Left cardiac atrium (tissue), 4 donors: ENCODE measurements around the gene SMYD4. TPM values are rescaled to one million over a fixed set of nuclear protein-coding genes. Genes with fewer than 3 reads are reported as not detected.
"Not testable (repeated sequence)": the region's sequence is repeated elsewhere in the genome, so short reads cannot be mapped to it uniquely, and the experiment has no call there.

Experiments
- ATAC-seq, 2 donors: fragments of 200-7000 bp; cut with Tn5 transposase; one replicate each; pipeline ENCODE4 v1.9.1; 2020; ENCODE audit warnings: mild to moderate bottlenecking in 2 of 2, moderate library complexity in 2 of 2
- DNase-seq: peaks from one replicate; pipeline ENCODE4 v3.0.0-alpha.2; 2020
- intact Hi-C, 2 donors: fragments of 100-400 bp; cut with DNase I; formaldehyde crosslinking; loops; one replicate each; pipeline versions ENCODE4 v1.14.1 to v1.15.1; 2022 to 2023
- total RNA-seq, 2 donors: library from RNA; stranded (reverse); fragmentation: NEBNext Ultra II Directional; extraction: Animal tissue kit (Norgen Biotek cat#: 25700); gene quantifications; one replicate each; pipeline ENCODE4 v1.2.1, GENCODE V29; 2021
- donor health status: DM: no; HTN: yes; CAD: no.
- donor health status: DM: no; HTN: yes; CAD: no; lungs with severe emphysema.
- donor health status: DM: yes; HTN: yes; CAD: no.
- donor health status: Dilated cardiomyopathy.

The SMYD4 gene
- total RNA-seq, 2 donors from 2014 or later: 10.6 to 17.6 TPM

DNA sequence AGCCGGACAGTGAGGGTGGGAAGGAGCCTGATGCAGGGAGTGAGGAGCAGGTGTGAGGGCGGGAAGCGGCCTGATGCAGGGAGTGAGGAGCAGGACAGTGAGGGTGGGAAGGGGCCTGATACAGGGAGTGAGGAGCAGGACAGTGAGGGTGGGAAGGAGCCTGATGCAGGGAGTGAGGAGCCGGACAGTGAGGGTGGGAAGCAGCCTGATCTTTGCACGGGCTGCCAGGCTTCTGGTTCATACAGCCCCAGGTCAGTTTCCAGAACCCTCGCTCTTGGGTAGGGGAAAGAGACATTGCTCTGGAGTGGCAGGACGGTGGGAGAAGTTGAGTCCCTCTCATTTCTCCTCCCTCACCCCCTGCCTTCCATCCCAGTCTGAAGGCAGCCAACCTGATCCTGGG, 87.8 kb downstream of the SMYD4 start:
- intact Hi-C loops, ATAC-seq: not testable (repeated sequence)

GRCh38 chr17:1737531-1738291, 92.0 kb downstream of the SMYD4 start:
- intact Hi-C loops: no loop called here
- ATAC-seq: peak in 1 of 2 donors; percentile 38

More for the DNA sequence above, 87.8 kb downstream of the SMYD4 start:
- DNase-seq: not testable (repeated sequence)

DNA sequence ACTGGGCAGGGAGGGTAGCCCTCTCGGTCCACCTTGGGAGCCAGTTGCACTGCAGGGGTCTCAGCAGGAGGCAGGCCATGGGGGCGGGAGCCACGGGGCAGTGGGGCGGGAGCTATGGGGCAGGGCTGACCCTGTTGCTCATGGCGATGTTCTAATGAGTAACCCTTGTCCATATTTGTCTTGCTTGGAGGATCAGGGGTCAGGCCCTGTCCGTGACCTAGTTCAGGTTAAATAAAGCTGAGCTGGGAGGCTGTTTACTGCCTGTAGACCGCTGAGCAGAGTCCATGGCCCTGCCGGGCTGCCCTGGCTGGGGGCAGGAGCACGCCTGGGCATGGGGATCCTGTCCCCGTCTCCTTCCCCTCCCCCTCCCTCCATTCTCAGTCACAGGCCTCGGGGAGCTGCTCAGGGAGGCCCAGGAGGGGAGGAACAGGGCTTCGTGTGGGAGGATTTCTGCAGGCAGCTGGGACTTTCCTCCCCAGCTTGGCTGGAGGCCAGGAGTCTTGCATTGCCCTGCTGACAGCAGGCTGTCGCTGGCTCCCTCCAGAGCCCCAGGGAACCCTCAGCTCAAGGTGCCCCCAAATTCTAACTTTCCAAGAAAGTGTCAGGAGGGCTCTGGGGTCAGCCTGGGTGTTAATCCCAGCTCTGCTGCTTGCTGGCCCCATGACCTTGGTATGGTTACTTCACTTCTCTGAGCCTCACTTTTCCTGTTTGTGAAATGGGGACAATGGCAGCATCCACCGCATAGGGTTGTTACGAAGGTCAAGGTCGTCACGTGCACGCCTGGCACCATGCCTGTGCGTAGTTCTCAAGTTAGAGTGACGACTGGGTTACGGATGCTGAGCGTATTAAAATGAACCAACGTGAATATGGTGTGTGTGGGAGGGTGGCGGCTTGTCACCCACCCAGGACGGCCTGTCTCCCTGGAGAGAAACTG, 93.1 kb downstream of the SMYD4 start:
- intact Hi-C loops: no loop called here
- ATAC-seq: peak; percentile 67 to 71
- DNase-seq: peak; percentile 82

More at GRCh38 chr17:1737531-1738291, 92.0 kb downstream of the SMYD4 start:
- DNase-seq: peak; percentile 30

GRCh38 chr17:1735834-1736347, 93.8 kb downstream of the SMYD4 start:
- intact Hi-C loops: no loop called here
- ATAC-seq (no peak), DNase-seq (peak; percentile 23)

- DNase-seq: peak; percentile 13
- ATAC-seq: no peak
- intact Hi-C loops: no loop called here
These were observed 94.3 kb downstream of the SMYD4 start for GRCh38 chr17:1735418-1735817.

GRCh38 chr17:1733759-1734158, 95.9 kb downstream of the SMYD4 start:
- DNase-seq (peak; percentile 23), ATAC-seq (no peak)
- intact Hi-C loops: no loop called here

DNA sequence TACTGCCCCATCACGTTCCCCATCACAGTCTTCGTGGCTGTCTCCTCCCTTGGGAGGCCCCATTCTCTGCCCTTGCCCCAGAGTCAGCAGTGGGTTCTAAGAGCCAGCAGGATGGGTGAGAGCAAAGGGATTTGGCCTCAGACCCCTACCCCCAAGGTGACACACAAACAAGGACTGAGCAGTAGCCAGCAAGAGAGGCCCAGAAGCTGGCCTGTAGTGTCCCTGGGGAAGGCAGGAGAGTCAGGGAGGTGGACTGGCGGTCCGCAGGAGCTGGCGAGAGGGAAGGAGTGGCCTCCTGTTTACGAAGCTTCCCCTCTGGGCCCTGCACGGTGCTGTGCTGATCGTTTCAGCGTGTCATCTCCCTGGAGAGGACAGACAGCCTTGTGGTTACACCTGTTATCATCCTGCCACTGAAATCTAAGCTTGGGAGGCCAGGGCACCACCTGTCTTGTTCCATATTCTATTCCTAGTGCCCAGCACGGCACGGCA, 96.8 kb downstream of the SMYD4 start:
- DNase-seq (no peak), ATAC-seq (no peak)
- intact Hi-C loops: no loop called here

DNA sequence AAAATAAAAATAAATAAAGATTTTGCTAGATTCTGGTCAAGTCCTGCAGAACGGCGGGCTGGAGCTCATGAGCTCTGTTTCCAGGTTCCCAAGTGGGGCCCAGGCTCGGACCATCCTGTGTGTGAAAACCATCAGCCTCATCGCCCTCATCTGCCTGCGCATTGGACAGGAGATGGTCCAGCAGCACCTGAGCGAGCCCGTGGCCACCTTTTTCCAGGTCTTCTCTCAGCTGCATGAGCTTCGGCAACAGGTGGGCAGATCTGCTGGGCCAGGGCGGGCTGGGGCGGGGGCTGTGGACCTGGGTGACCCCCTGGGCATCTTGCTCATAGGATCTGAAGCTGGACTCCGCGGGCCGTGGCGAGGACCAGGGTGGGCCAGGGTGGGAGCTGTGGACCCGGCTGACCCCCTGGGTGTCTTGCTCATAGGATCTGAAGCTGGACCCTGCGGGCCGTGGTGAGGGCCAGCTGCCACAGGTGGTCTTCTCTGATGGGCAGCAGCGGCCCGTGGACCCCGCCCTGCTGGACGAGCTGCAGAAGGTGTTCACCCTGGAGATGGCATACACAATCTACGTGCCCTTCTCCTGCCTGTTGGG, 97.4 kb downstream of the SMYD4 start:
- intact Hi-C loops: no loop called here
- no peak for ATAC-seq
- DNase-seq: no peak

- intact Hi-C loops: no loop called here
- DNase-seq (no peak), ATAC-seq (peak in 1 of 2 donors; percentile 2)
These were observed 98.6 kb downstream of the SMYD4 start for GRCh38 chr17:1731194-1731506.

- intact Hi-C loops: no loop called here
- DNase-seq (peak; percentile 87), ATAC-seq (peak; percentile 86 to 88)
These were observed 99.1 kb downstream of the SMYD4 start for GRCh38 chr17:1730326-1731193.

DNA sequence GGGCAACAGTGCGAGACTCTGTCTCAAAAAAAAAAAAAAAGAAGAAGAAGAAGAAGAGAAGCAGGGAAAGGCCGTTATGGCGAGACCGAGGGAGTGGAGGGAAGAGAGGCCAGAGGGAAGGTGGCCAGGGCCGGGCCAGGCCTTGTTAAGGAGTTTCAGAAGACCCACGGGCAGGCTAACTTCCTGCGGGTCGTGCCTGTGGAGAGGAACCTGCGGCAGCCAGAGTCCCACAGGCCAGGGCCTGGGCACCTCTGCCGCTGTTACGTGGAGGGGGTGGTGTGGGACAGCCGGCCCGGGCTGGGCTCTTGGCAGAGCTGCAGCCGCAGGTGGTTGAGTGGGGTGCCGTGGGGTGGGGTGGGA, 99.8 kb downstream of the SMYD4 start:
- peak; percentile 29 to 43 for ATAC-seq
- intact Hi-C loops: no loop called here
- no peak for DNase-seq

Other genes with a start within 250 kb of the SMYD4 start
- gene SLC43A2, start 201.1 kb downstream of the SMYD4 start, total RNA-seq: 1 to 10 TPM; 7.4 to 8.2 TPM
- 10 to 100 TPM; 10.7 to 17.7 TPM for gene SCARF1, start 184.2 kb downstream of the SMYD4 start, total RNA-seq
- gene RILP, start 180.0 kb downstream of the SMYD4 start, total RNA-seq: 10 to 100 TPM; 38.5 to 44.5 TPM
- 100 to 1,000 TPM; 136 to 181 TPM for gene PRPF8, start 145.0 kb downstream of the SMYD4 start, total RNA-seq
- 1 to 10 TPM; 3.7 to 6.0 TPM for gene TLCD2, start 119.5 kb downstream of the SMYD4 start, total RNA-seq
- 10 to 100 TPM; 15.4 to 16.1 TPM for gene WDR81, start 105.2 kb downstream of the SMYD4 start, total RNA-seq
- gene SERPINF2, start 87.0 kb downstream of the SMYD4 start, total RNA-seq: 1 to 10 TPM; 4.2 to 4.9 TPM
- gene SERPINF1, start 67.8 kb downstream of the SMYD4 start, total RNA-seq: 100 to 1,000 TPM; 252 to 407 TPM
- gene RPA1, start 103 bp upstream of the SMYD4 start, total RNA-seq: 10 to 100 TPM; 61.8 to 95.1 TPM
- gene RTN4RL1, start 195.4 kb upstream of the SMYD4 start, total RNA-seq: 1 to 10 TPM; 6.2 to 7.6 TPM
- gene DPH1, start 200.3 kb upstream of the SMYD4 start, total RNA-seq: 10 to 100 TPM; 21.2 to 30.8 TPM
- gene OVCA2, start 212.1 kb upstream of the SMYD4 start, total RNA-seq: 10 to 100 TPM; 15.4 to 26.5 TPM
- gene HIC1, start 225.2 kb upstream of the SMYD4 start, total RNA-seq: 10 to 100 TPM; 20.6 to 22.1 TPM